Neural cell (in vitro differentiated cells): Measurements from ENCODE around the gene XXYLT1. TPM values are rescaled to one million over a fixed set of nuclear protein-coding genes. Genes with fewer than 3 reads are reported as not detected.

Experiments used
- H2AFZ ChIP-seq: fragments of 200-600, 300-800 bp; sonication (generic), shearing (Covaris generic); 2 replicates; pipeline ENCODE4 v1.6.0; 2014; ENCODE audit warnings: low read depth, mild to moderate bottlenecking, antibody characterized with exemption, low read length, moderate library complexity
- H3F3A ChIP-seq: fragments of 200-600 bp; shearing (Covaris generic); 2 replicates; pipeline ENCODE4 v1.6.1; 2016; ENCODE audit warnings: mild to moderate bottlenecking, moderate library complexity, mixed read lengths, antibody characterized with exemption, low read length; ENCODE audit not compliant: insufficient read depth, poor library complexity, severe bottlenecking
- H3K27ac ChIP-seq: fragments of 200-600, 300-800 bp; sonication (generic), shearing (Covaris generic); 2 replicates; pipeline ENCODE4 v1.5.1; 2014; ENCODE audit warnings: mild to moderate bottlenecking, low read length, moderate library complexity
- H3K27me3 ChIP-seq: fragments of 300-800, 200-600 bp; sonication (generic), shearing (Covaris generic); 2 replicates; pipeline ENCODE4 v1.6.0; 2014; ENCODE audit warnings: mild to moderate bottlenecking, low read depth, low read length, moderate library complexity; ENCODE audit not compliant: insufficient read depth
- H3K36me3 ChIP-seq: fragments of 300-800, 200-600 bp; sonication (generic), shearing (Covaris generic); 2 replicates; pipeline ENCODE4 v1.5.1; 2014; ENCODE audit warnings: mild to moderate bottlenecking, antibody characterized with exemption, low read length, moderate library complexity; ENCODE audit not compliant: insufficient read depth
- H3K4me2 ChIP-seq: fragments of 300-800, 200-600 bp; sonication (generic), shearing (Covaris generic); 2 replicates; pipeline ENCODE4 v1.6.0; 2014; ENCODE audit warnings: mild to moderate bottlenecking, low read length
- H3K4me3 ChIP-seq: fragments of 300-800, 200-600 bp; sonication (generic), shearing (Covaris generic); 2 replicates; pipeline ENCODE4 v1.5.1; 2014; ENCODE audit warnings: mild to moderate bottlenecking, low read length, moderate library complexity
- H3K79me2 ChIP-seq: fragments of 200-600 bp; shearing (Covaris generic); replicated peaks from 2 replicates; pipeline ENCODE4 v1.6.0; 2014; ENCODE audit warnings: mild to moderate bottlenecking, low read length, moderate library complexity; ENCODE audit not compliant: insufficient read depth
- H3K9ac ChIP-seq: fragments of 300-800, 200-600 bp; sonication (generic), shearing (Covaris generic); 2 replicates; pipeline ENCODE4 v1.6.1; 2016; ENCODE audit warnings: mild to moderate bottlenecking, low read length, mixed read lengths
- H3K9me2 ChIP-seq: fragments of 200-600 bp; shearing (Covaris generic); 2 replicates; pipeline ENCODE4 v1.6.1; 2016; ENCODE audit warnings: mild to moderate bottlenecking, low read length, mixed read lengths; ENCODE audit not compliant: insufficient read depth
- H3K9me3 ChIP-seq: fragments of 200-600, 300-800 bp; sonication (generic), shearing (Covaris generic); 2 replicates; pipeline ENCODE4 v1.6.1; 2016; ENCODE audit warnings: mild to moderate bottlenecking, mixed run types, low read length, moderate library complexity, mixed read lengths
- H4K20me1 ChIP-seq: fragments of 200-600 bp; shearing (Covaris generic); 2 replicates; pipeline ENCODE4 v1.6.1; 2016; ENCODE audit warnings: mild to moderate bottlenecking, mixed run types; ENCODE audit not compliant: insufficient read depth
- CTCF ChIP-seq: fragments of 450-650 bp; IDR thresholded peaks from 2 replicates; pipeline ENCODE4 v1.5.1; 2014; ENCODE audit warnings: antibody characterized with exemption, mild to moderate bottlenecking, moderate library complexity; ENCODE audit not compliant: poor library complexity, severe bottlenecking
- EZH2 ChIP-seq: fragments of 200-600, 300-800 bp; shearing (Covaris generic), sonication (generic); IDR thresholded peaks from 2 replicates; pipeline ENCODE4 v1.6.1; 2014; ENCODE audit warnings: antibody characterized with exemption, low read length, borderline replicate concordance, mild to moderate bottlenecking; ENCODE audit not compliant: insufficient read depth, poor library complexity, severe bottlenecking
- MXI1 ChIP-seq: fragments of 450-650 bp; conservative IDR thresholded peaks from 2 replicates; pipeline ENCODE4 v1.6.1; 2014; ENCODE audit warnings: antibody characterized with exemption, mild to moderate bottlenecking; ENCODE audit not compliant: poor library complexity, severe bottlenecking
- POLR2AphosphoS5 ChIP-seq: IDR thresholded peaks from 2 replicates; pipeline ENCODE4 v1.6.1; 2012
- RAD21 ChIP-seq: fragments of 450-650 bp; conservative IDR thresholded peaks from 2 replicates; pipeline ENCODE4 v1.6.1; 2014; ENCODE audit warnings: antibody characterized with exemption, mild to moderate bottlenecking, moderate library complexity
- SMC3 ChIP-seq: fragments of 450-650 bp; conservative IDR thresholded peaks from 2 replicates; pipeline ENCODE4 v1.6.1; 2014; ENCODE audit warnings: antibody characterized with exemption, mild to moderate bottlenecking, moderate library complexity; ENCODE audit not compliant: poor library complexity
- polyA plus RNA-seq: library from polyadenylated mRNA; depleted of rRNA; stranded (reverse); fragments of >200 nt; gene quantifications from 2 replicates; pipeline ENCODE4 v1.2.3, GENCODE V29; 2014

Gene XXYLT1
- polyA plus RNA-seq, 1 donor from 2014 or later = 25.4 TPM

- no peaks in the 10 kb centered on the region for H3K9me3 ChIP-seq
Observed at GRCh38 chr3:195274259-195274966, 3.5 kb upstream of the XXYLT1 start.

GRCh38 chr3:195271410-195272243 lies 668 bp upstream of the XXYLT1 start:
- TF ChIP-seq CTCF (peak; percentile 95), MXI1 (peak; percentile 24), SMC3 (peak; percentile 90), RAD21 (peak; percentile 92), POLR2AphosphoS5 (peak; percentile 20), EZH2 (no peak)
- peaks cover under 1% of the 10 kb centered on the region for H3K36me3 ChIP-seq
- no peaks in the 10 kb centered on the region for H4K20me1 ChIP-seq
- no peaks in the 10 kb centered on the region for H3K9me2 ChIP-seq
- H3K27me3 ChIP-seq = no peaks in the 10 kb centered on the region
- peak overlapping the region; percentile 90 for H3K4me3 ChIP-seq
- peak overlapping the region; percentile 64 for H3K9ac ChIP-seq
- H3K4me2 ChIP-seq = peak overlapping the region; percentile 65
- H3K79me2 ChIP-seq = peaks cover 5% of the 10 kb centered on the region
- peak overlapping the region; percentile 57 for H3K27ac ChIP-seq
- no peaks in the 10 kb centered on the region for H3K9me3 ChIP-seq
- H2AFZ ChIP-seq = peak overlapping the region; percentile 75
- no peaks in the 10 kb centered on the region for H3F3A ChIP-seq

More at GRCh38 chr3:195274259-195274966, 3.5 kb upstream of the XXYLT1 start:
- Histone ChIP-seq H3K9ac (no peak overlapping the region), H3K79me2 (no peaks in the 10 kb centered on the region), H4K20me1 (no peaks in the 10 kb centered on the region), H3K27me3 (no peaks in the 10 kb centered on the region), H3K4me2 (no peak overlapping the region), H3K36me3 (peaks cover 5% of the 10 kb centered on the region), H3K9me2 (no peaks in the 10 kb centered on the region), H2AFZ (no peak overlapping the region), H3K4me3 (no peak overlapping the region), H3K27ac (no peak overlapping the region), H3F3A (no peaks in the 10 kb centered on the region)
- no peak for TF ChIP-seq POLR2AphosphoS5
- no peak for TF ChIP-seq EZH2
- no peak for TF ChIP-seq RAD21
- no peak for TF ChIP-seq CTCF
- TF ChIP-seq MXI1 = no peak
- TF ChIP-seq SMC3 = no peak
